Inferior parietal cortex (tissue), 1 donor: Measurements from ENCODE around the gene UGT1A8.

Experiments used
- DNase-seq: peaks from one replicate; pipeline ENCODE4 v3.0.0-alpha.2; 2016; ENCODE audit errors: extremely low spot score

UGT1A8 gene

DNA sequence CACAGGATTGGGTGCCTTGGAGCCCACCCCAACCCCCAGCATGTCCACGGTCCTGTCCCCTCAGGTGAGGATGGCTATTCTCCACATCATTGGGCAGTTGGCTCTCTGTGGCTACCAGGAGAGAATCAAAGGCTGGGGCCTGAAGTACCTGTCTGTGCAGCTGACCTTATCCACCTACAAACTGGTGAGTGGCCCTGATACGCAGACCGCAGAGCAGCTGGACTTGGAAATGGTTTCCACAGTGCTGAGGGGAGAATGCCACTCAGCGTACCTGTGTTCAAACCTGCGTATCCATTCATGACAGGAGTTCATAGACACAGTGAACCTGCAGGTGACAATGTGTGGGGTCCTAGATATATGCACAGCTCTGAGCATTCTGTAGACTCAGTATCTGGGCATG lies 182.3 kb downstream of the UGT1A8 start:
- no peak for DNase-seq

DNA sequence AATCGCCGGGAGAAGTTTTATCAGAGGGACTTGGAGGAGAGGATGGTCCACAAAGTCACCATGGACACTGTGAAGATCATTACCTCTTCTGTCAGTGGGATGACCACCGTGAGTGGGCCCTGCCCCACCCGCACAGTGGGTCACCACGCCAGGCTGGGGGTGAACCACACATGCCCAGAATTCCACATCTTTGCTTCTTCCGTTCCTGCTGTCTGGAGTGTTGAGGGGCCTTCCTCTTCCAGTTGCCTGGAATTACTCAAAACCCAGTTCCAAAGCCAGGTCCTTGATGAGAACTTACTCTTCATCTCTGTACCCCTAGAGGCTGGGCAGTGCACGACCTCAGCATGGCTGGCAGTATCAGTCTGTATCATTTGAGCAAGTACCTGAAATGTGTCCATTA lies 182.8 kb downstream of the UGT1A8 start:
- no peak for DNase-seq

DNA sequence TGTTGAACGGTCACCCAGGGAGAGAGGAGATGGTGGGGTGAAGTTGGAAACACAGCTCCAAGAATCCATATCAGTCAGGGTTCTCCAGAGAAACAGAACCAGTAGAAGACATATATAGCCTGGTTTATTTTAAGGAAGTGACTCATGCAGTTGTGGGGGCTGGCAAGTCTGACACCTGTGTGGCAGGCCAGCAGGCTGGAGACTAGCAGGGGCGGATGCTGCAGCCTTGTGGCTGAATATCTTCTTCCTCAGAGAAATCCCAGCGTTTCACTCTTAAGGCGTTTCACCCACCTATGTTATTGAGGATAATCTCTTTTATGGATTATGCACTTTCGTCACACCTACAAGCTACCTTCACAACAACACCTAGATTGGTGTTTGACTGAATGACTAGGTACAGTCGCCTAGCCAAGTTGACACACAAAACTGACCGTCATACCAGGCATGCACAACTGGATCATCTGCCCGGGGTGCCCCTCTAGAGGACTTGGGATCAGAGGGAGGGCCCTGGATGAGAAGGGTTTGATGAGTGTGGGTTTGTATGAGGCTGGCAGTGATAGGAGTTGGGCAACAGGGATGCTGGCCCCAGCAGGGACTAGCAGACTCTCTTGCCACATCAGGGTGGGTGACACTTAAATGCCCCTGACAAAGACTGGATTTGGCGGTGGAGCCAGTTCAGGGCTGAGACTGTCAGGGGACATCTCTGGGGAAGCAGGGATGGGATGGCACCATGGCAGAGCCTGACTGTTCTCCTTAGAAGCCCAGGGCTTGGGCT lies 184.1 kb downstream of the UGT1A8 start:
- peak; percentile 17 for DNase-seq

- no peak for DNase-seq
Observed at GRCh38 chr2:233802132-233802815, 184.8 kb downstream of the UGT1A8 start.

GRCh38 chr2:233803292-233803911 lies 186.0 kb downstream of the UGT1A8 start:
- no peak for DNase-seq

DNA sequence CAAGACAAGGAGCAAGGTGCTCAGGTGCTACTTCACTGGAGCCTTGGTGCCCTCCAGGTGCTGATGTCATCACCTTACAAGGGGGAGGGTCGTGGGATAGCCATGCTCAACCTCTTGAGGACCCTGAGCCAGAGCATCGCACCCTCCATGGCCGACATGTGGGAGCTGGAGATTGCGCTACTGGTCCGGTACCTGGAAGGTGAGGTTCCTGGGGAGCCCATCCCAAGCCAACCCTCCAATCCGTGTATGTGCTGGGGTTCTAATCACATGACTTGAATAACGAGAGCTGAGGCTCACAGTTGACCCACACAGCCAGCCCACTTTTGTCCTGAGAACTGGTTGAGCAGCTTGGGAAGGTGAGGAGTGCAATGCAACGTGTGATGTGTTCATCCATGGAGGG lies 186.6 kb downstream of the UGT1A8 start:
- no peak for DNase-seq

DNA sequence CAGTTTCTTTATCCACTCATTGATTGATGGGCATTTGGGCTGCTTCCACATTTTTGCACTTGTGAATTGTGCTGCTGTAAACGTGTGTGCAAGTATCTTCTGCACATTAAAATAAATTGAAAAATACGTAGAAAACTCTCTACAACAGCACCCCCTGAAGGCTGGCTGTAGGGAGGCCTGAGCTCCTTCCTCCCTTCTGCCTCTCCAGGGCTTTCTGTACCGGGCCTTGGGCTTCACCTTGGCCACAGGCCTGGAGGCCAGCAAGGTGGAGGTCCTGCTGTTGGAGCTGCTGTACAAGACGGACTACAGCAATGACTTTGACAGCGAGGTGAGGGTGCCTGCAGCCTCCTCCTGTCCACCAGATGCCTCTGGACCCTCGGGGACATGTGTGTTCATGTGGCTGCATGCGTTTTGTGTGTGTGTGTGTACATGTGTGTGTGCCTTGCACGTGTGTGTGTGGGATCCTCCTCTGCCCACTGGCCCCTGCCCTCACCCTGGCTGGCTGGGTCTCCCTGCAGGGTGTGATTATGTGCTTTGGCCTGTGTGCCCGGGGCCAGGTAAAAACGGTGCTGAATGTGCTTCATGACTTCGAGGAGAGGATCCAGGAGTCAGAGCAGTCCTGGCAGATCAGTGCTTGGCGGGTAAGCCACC lies 189.9 kb downstream of the UGT1A8 start:
- no peak for DNase-seq

- no peak for DNase-seq
Observed at GRCh38 chr2:233807966-233808935, 190.8 kb downstream of the UGT1A8 start.

DNA sequence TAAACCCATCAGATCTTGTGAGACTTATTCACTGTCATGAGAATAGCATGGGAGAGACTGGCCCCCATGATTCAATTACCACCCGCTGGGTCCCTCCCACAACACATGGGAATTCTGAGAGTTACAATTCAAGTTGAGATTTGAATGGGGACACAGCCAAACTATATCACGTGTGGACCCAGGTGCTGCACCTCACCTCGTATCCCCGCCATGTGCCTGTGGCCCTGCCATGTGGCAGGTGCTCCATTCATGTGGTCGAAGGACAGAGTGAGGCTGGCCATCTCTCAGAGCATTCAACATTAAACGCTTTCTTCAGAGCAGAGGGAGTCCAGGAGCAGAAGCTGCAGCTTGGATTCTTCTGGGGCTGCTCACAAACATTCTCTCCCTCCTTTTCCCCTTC lies 193.0 kb downstream of the UGT1A8 start:
- no peak for DNase-seq

GRCh38 chr2:233811087-233811486 lies 193.7 kb downstream of the UGT1A8 start:
- DNase-seq: no peak

- no peak for DNase-seq
Observed at GRCh38 chr2:233811732-233812131, 194.3 kb downstream of the UGT1A8 start.

DNA sequence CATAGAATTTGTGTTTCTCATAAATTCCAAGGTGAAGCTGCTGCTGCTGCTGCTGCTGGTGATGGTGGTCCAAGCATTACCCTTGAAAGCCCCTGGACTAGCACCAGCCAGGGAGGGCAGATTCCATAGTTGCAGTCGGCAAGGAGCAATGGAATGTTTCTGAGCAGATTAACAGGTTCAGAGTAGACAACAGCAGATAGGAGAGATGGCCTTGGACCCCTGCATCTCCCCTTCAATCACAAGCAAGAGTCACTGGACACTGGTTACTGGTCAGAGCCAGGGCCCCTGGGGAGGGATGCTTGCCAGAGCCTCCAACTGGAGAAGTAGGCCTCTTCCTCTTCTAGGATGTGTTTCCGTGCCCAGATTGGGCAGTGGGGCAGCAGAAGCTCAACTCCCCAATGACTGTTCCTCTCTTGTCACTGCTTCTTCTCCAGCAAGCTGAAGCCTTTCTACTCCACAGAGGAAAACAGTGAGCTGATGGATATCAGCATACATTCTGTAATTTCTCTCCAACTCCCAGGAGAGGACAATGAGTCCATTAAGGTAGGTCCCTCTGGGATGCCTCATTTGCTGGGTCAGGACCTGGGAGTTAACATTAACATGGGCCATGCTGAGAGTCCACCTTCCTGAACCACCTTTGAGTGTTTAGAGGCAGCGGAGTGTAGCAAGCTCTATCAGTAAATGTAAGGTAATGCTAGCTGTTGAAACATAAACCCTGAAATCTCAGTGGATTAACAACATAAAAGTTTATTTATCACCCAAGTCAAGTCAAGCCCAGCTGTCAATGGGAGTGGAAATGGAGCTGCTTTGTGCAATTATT lies 196.0 kb downstream of the UGT1A8 start:
- no peak for DNase-seq

- no peak for DNase-seq
Observed at GRCh38 chr2:233814056-233814835, 196.8 kb downstream of the UGT1A8 start.

- DNase-seq: no peak
Observed at GRCh38 chr2:233815861-233816260, 198.4 kb downstream of the UGT1A8 start.

- no peak for DNase-seq
Observed at GRCh38 chr2:233816334-233816733, 198.9 kb downstream of the UGT1A8 start.

DNA sequence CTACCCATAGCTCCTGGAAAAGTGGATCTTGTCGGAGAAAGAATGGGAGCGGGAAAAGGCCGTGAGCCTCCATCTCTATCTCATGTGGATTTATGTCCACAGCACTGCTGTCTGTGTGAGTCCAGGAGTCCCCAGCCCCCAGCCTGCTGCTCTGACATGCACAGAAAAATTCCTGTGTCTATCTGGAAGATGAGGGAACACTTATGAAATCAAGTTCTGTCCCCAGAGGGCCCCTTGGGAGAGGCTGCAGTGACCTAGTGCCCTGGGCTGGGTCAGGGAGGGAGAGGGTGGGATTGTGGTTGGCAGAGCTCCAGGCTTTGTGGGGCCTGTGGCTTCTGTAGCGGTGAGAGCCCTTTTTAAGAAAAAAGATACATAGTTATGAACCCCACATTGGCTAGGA lies 199.3 kb downstream of the UGT1A8 start:
- DNase-seq: no peak

- DNase-seq: no peak
Observed at GRCh38 chr2:233817361-233817911, 200.0 kb downstream of the UGT1A8 start.

DNA sequence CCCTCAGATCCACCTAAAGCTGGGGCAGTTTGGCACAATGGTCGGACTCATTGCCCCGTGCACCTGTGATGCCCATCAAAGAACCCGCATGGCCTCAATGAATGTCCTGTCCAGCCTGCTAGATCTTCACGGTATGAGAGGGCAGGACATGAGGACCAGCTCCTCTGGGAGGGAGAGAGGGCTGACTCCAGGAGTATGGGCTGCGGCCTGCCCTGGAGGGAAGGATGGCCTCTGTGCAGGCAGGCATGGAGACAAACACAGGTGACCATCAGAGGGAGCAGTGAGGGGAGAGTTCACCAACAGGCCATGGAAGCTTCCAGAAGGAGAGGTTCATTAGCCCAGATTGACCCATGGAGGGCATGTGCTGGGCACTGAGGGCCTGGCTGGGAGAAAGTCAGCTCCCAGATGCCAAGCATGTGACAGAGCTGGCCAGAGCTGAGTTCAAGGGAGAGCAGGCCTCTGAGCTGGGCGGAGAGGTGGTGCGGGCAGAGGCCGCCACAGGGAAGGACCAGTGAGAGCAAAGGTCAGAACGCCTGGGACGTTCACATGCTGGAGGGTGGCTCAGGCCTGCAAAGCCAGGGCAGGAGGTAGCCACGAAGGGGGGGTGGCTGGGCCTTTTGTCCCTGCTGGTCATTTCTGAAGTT lies 200.7 kb downstream of the UGT1A8 start:
- no peak for DNase-seq
